OCI-LY3 (cell line): Measurements from ENCODE around the gene MLLT11.

Experiments used
- EZH2phosphoT487 ChIP-seq: fragments of 200-600 bp; shearing (Covaris generic); IDR thresholded peaks from 2 replicates; pipeline ENCODE4 v1.6.1; 2018; ENCODE audit warnings: antibody characterized with exemption, mixed run types, low read depth
- TF ChIP-seq, protein P1 (sequence below): fragments of 200-600, 300-600 bp; sonication (generic); IDR thresholded peaks from 2 replicates; pipeline ENCODE4 v1.5.1; 2014; ENCODE audit warnings: antibody characterized with exemption, low read length, low read depth

- TF ChIP-seq, protein P1, sequence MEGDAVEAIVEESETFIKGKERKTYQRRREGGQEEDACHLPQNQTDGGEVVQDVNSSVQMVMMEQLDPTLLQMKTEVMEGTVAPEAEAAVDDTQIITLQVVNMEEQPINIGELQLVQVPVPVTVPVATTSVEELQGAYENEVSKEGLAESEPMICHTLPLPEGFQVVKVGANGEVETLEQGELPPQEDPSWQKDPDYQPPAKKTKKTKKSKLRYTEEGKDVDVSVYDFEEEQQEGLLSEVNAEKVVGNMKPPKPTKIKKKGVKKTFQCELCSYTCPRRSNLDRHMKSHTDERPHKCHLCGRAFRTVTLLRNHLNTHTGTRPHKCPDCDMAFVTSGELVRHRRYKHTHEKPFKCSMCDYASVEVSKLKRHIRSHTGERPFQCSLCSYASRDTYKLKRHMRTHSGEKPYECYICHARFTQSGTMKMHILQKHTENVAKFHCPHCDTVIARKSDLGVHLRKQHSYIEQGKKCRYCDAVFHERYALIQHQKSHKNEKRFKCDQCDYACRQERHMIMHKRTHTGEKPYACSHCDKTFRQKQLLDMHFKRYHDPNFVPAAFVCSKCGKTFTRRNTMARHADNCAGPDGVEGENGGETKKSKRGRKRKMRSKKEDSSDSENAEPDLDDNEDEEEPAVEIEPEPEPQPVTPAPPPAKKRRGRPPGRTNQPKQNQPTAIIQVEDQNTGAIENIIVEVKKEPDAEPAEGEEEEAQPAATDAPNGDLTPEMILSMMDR, result no peak
- TF ChIP-seq EZH2phosphoT487, result no peak
Observed at GRCh38 chr1:151032164-151032563, 28.0 kb upstream of the MLLT11 start.
